SK-MEL-5 (cell line): ENCODE measurements around the gene REX1BD. TPM values are rescaled to one million over a fixed set of nuclear protein-coding genes. Genes with fewer than 3 reads are reported as not detected.
"Not testable (repeated sequence)": the region's sequence is repeated elsewhere in the genome, so short reads cannot be mapped to it uniquely, and the experiment has no call there.

Source experiments
- DNase-seq: peaks from one replicate; pipeline ENCODE4 v3.0.0-alpha.2; 2016; ENCODE audit warnings: low read depth, low spot score
- in situ Hi-C: cut with HindIII; loops from 2 replicates; pipeline ENCODE4 v1.10.0; 2016; ENCODE audit warnings: low sequenced_read_pairs, high pct_unique_total_duplicates, low pct_unique_long_range_greater_than_20kb
- polyA plus RNA-seq, 2 experiments: library from polyadenylated mRNA; depleted of rRNA; stranded (reverse); fragments of >200 nt; gene quantifications; 2 replicates each; pipeline ENCODE4 v1.2.3, GENCODE V29; 2015
- total RNA-seq: library from RNA; depleted of rRNA; stranded (reverse); fragments of >200 nt; shearing (Covaris generic); gene quantifications from 2 replicates; pipeline ENCODE4 v1.2.3, GENCODE V29; 2014; rRNA removed

Gene REX1BD
- 25.0 and 28.8 TPM in 2 replicates for total RNA-seq
- 53.7 and 56.8 TPM in 2 replicates for polyA plus RNA-seq (2015; cell fraction: cytosol; rRNA removed)
- polyA plus RNA-seq (2015; cell fraction: nucleus; rRNA removed): 249 and 303 TPM in 2 replicates

- in situ Hi-C loops: no loop called here
- peak; percentile 55 for DNase-seq
These were observed at the start of gene REX1BD for GRCh38 chr19:18588611-18589379. TSS of gene REX1BD (plus strand) at chr19:18588798. CDS start at chr19:18588802, 4 bp downstream.

DNA sequence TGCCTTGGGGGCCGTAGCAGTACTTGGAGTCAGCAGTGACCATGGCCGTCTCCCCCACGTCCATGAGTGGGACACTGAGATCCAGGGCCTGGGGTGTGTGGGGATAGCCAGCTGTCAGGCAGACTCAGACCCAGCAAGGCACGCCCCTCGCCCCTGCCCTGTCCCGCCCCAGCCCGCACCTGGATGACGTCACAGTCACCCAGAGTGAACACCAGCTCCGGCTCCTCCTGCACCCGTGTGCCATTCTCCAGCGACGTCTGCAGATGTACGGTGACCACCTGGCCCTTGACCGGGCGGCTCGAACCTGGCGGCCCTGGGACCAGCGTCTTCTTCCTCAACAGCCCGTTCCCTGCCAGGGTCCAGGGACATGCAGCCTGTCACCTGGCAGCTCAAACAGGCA is 49.2 kb upstream of the REX1BD start:
- DNase-seq: no peak
- in situ Hi-C loops: no loop called here

DNA sequence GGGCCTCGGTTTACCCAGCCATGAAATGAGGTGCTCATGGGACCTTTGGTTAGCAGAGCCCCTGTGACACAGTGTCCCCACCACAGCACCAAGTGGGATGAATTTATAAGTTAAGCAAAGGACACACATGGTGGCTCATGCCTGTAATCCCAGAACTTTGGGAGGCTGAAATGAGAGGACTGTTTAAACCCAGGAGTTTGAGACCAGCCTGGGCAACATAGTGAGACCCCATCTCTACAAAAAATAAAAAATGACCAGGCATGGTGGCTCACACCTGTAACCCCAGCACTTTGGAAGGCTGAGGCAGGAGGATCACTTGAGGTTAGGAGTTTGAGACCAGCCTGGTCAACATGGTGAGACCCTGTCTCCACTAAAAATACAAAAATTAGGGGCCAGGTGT is 48.4 kb upstream of the REX1BD start:
- in situ Hi-C loops, DNase-seq: not testable (repeated sequence)

- DNase-seq: no peak
- in situ Hi-C loops: no loop called here
These were observed 47.2 kb upstream of the REX1BD start for GRCh38 chr19:18541258-18541991.

DNA sequence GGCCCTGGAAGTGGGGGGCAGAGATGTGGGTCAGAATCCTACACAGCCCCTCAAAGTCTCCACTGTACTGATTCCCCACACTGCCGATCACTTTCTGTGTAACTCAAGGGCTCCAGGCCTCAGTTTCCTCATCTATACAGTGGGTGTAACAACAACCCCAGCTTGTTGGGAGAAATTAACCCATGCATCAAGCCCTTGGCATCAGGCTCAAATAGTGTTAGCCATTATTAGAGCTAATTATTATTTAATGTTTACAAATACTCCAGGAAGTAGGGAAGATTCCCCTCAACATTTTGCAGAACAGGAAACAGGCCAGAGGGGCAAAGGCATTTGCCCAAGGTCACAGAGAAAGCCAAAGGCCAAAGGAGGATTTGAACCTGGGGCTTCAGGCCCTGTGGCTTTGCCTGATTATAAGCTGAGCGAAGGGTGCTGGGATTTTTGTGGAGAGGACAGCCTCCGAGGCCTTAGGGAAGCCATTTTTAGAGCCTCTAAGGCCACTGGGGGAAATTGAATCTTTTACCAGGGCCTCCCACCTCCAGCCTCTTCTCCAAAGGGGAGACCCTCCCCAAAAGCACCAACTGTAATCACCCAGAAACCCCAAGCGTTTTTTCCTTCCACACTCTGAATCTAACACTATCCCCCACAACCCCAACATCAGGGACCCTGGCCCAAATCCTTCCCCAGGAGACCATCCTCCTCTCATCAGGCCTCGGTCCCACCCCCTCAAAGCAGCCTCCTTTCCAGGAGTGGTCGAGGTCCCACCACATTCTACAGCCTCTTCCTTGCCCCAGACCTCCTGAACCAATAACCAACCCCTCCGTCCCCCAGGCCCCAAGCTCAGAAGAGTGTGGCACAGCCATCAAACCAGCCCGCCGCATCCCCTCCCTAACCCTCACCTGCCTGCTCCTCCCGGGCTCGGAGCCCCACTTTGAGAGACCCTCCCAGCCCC is 46.3 kb upstream of the REX1BD start:
- DNase-seq: peak; percentile 7
- in situ Hi-C loops: no loop called here

- in situ Hi-C loops: no loop called here
- peak; percentile 84 for DNase-seq
These were observed 45.4 kb upstream of the REX1BD start, which contains the start of gene FKBP8 for GRCh38 chr19:18542941-18543813. TSS of gene FKBP8 (minus strand) at chr19:18543573. CDS start at chr19:18541970, 1,603 bp downstream.

DNA sequence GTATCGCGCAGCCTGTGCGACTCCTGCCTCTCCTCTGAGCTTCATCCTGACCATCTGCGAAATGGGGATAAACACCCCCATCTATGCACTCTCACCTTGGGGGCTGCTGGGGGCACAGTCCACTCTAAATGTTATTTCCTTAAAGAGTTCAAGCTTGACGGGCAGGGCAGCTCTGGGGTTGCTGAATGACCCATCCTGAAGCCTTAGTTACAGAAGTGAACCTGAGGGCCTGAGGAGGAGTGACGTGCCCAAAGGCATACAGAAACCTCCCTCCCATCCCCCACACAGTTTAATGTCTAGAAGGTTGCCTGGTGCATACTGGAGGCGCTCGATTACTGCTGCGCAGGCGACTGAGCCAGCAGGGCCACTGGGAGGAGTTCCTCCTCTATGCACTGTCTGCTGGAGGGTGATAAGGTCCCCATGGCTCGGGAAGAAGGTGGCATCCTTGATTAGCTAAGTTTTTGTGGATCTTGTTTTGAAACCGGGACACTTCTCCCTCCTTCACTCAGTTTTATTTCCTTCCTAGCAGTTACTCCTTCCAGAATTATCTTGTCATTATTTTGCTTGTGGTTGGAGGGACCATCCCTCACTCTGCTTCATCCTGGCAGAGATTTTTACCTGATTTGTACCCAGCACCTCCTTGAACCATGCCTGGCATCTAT is 44.7 kb upstream of the REX1BD start:
- in situ Hi-C loops: no loop called here
- DNase-seq: peak; percentile 84

GRCh38 chr19:18551631-18552030 is 37.0 kb upstream of the REX1BD start:
- in situ Hi-C loops: no loop called here
- DNase-seq: no peak

- in situ Hi-C loops: no loop called here
- peak; percentile 97 for DNase-seq
These were observed 31.0 kb upstream of the REX1BD start, which contains the start of gene KXD1 for GRCh38 chr19:18557411-18558201. TSS of gene KXD1 (plus strand) at chr19:18557870. CDS start at chr19:18562057, 4,187 bp downstream.

GRCh38 chr19:18558202-18558555 is 30.4 kb upstream of the REX1BD start:
- no peak for DNase-seq
- in situ Hi-C loops: no loop called here

DNA sequence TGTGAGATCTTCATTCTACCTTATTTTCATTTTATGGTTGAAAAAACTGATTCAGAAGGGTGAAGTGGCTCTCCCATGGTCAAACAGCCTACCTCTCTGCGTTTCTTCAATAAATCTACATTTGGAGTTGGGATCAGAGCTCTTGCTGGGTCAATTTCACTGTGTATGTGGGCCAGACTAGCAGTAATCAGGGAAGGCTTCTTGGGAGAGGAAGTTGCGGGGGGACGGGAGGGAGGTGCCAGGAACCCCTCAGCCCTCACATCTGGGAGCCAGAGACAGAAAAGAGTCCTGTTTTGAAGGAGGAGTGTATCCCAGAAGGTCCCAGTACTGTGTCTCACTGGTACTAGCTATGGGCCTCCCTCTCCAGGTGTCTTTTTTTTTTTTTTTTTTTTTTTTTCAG is 30.0 kb upstream of the REX1BD start:
- DNase-seq: no peak
- in situ Hi-C loops: no loop called here

DNA sequence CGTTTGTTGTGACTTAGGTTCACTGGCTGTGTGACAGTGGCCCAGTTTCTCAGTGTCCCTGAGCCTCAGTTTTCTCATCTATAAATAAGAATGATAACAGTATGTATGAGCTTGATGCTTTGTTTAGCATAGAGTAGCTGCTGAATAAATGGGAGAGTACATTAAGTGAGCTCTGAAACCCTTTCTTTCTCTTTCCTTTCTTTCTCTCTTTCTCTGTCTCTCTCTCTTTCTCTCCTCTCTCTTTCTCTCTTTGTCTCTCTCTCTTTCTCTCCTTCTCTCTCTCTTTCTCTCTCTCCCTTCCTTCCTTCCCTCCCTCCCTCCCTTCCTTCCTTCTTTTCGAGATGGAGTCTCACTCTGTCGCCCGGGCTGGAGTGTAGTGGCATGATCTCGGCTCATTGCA is 28.9 kb upstream of the REX1BD start:
- DNase-seq: no peak
- in situ Hi-C loops: no loop called here

GRCh38 chr19:18562086-18562485 is 26.5 kb upstream of the REX1BD start:
- DNase-seq: no peak

GRCh38 chr19:18566953-18567352 is 21.6 kb upstream of the REX1BD start:
- no peak for DNase-seq
- in situ Hi-C loops: no loop called here

More at GRCh38 chr19:18562086-18562485, 26.5 kb upstream of the REX1BD start:
- in situ Hi-C loops: no loop called here

DNA sequence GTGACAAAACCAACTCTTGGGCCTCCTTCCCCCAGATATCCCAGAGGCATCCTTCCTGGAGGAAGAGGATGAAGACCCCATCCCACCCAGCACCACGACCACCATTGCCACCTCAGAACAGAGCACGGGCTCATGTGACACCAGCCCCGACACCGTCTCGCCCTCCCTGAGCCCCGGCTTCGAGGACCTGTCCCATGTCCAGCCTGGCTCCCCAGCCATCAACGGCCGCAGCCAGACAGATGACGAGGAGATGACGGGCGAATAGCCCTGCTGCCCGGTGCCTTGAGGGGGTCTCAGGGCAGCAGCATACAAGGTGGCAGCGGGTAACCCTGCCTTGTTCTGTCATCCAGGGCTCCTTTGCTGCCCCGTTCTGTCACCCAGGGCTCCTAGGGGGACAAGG is 20.2 kb upstream of the REX1BD start:
- in situ Hi-C loops: no loop called here
- DNase-seq: no peak
